ENCODE data around the gene VN1R5.

- no peak for TF ChIP-seq CTCF (IDR thresholded peaks at IDR 0.05; ENCODE audit: low read depth, low read length, poor library complexity, severe bottlenecking)
- TF ChIP-seq EZH2phosphoT487 (IDR thresholded peaks at IDR 0.05; ENCODE audit: borderline replicate concordance, low read length) = no peak
Measured at GRCh38 chr1:247216261-247216660, 39.6 kb upstream of the VN1R5 start.
